HPDE6-E6E7 (cell line): Measurements from ENCODE around the gene MYB.

Source experiments
- DNase-seq: peaks from one replicate; pipeline ENCODE4 v3.0.0; 2011; ENCODE audit warnings: missing footprints; ENCODE audit errors: extremely low spot score

The MYB gene

DNA sequence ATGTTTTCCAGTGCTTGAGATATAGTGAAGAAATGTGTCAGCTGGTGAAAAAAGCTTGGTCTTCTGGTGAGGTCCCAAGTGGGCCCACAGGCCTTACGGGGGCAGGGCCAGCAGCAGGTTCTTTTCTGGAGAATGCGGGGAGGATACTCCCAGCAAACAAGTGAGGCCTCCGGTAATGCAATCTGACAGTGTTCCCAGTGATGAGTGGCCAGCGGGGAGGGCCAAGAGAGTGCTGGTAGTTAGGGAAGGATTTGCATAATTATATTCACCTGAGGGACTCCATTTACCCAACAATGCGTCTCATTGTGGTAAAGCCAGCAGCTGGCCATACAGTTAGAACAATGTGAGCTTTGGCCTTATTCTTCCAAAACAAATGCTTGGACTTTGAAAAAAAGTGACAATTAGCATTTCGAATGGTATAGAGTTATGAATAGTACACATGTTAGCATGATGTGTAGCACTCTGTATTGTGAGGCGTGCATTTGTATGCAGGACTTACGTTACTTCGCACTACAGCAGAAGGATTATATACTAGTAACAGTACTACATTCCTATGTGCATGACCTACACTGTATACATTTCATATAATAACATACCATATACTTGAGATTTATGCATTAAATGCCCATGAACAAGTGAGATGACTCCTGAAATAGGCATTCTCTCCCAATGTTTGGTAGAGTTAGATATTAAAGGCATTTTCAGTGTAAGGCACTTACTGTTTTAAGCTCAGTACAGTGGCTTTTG lies 69.8 kb downstream of the MYB start:
- DNase-seq = no peak

DNA sequence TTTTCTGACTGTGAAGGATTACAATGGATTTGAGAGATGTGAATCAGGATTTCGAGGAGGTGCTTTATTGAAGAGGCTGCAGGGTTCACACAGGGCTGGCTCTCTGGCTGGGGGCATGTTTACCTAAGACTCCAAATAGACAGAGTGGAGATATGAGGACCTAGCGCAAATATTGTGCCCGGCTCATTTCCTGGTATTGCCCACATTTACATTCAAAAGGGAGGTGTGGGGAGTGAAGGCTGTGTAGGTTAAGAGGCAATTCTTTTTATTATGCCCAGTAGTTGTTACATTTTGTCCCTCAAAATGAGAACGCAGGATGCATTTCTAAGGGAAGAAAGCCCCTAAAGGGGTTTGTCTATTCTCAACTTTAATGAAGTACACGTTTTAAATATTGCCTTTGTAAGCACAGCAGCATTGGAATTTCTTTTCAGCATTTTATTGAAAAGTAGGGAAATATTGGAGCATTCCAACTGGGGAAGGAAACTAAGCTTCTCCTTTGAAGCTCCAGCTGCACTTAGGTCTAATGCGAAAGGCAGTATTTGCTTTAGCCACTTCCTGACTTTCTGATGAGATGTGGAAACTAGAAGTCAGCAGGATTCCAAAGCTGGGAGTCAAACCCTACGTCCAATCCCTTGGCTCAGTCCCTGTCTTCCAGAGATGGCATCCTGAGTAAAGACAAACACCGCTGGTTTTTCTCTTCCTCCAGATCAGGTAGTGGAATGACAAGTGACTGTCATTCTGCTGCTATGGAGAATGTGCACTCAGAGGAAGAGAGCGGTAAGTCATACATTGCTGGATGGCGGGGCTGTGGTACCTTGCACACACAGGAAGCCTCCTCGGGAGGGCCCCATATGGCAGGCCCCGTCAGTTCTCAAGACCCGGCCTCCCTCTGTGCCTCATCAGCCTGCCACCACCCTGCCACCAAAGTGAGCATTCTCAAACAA lies 70.7 kb downstream of the MYB start:
- DNase-seq = no peak

DNA sequence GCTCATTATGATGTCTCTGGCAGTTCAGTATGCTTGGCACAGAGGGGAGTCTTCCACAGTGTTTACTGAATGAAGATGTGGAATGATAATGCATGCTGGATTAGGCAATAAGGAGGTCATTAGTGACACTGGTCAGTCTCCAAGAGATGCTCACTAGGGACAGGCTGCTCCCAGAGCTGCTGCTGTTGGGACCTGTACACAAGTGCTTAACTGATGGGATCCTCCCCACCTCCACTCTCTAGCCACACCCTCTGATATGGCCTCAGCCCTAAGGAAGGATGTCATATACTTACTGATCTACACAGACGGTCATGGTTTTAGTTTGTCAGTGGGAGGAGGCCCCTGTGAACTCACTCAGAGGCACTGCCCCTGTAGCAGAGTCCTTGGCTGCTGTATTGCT lies 73.4 kb downstream of the MYB start:
- DNase-seq = no peak

DNA sequence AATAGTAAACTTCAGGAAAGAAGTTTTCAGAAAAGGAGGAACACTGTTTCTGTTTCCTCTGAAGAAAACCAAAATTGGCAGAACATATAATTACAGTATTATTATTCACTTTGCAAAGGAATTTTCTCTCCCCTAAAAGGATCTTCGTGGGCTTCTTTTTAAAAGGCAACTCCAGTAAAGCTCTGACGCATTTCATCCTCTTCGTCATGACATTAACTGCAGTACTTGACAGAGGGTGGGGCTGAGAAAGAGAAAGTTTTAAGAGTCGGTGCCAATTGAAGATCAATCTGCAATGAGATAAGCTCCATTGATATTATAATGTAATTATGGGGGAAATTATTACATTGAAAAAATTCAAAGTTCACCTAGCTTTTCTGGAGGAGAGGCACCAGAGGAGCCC lies 75.8 kb downstream of the MYB start:
- no peak for DNase-seq

DNA sequence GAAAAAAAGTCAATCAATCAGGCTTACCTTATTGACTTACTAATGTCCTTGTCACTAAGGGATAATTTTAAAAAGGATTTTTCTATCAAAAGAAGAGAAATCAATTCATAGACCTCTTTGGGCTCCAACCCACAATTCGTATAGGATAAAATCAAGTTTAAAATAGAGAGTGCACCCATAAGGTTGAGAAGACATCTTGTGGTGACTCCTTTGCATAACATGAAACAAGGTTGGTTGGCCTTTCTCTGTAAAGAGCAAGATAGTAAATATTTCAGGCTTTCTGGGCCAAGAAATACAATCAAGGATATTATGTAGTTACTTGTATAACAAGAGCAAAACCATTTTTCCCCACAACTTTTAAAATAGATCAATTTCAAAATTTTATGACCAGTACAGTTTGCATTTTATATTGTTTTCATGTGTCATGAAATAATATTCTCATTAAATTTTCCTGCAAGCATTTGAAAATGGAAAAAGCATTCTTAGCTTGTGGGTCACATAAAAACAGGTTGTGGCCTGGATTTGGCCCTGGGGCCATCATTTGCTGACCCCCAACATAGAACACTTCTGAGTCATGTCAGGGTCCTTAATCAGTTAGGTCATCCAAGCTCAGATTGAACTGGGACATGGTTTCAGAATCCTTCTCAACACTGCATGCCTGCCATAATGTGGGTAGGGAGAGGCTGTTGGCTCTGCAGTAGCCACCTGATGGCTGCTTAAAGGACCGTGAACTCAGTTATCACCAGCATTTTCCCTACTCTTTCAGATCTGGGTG lies 76.7 kb downstream of the MYB start:
- DNase-seq = no peak

DNA sequence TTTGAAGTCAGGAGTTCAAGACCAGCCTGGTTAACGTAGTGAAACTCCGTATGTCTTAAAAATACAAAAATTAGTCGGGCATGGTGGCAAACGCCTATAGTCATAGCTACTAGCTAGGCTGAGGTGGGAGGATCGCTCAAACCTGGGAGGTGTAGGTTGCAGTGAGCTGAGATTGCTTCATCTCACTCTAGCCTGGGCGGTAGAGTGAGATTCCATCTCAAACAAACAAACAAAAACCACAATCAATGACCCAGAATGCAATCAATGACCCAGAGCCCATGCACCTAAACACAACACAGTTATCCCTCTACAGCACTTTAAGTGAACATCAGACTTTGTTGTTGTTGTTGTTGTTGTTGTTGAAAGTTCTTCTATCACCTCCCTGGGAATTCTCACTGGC lies 77.9 kb downstream of the MYB start:
- DNase-seq = no peak

DNA sequence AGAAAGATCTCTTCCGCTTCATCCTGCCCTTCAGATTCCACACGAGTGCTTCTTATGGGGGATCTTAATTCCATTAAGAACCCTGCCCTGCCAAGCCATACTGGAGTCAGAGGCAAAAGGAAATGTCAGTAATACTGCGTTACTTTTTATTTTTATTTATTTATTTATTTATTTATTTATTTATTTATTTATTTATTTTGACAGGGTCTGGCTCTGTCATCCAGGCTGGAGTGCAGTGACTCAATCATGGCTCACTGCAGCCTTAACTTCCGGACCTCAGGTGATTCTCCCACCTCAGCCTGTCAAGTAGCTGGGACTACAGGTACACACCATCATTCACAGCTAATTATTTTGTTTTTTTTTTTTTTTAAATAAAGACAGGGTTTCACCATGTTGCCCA lies 79.5 kb downstream of the MYB start:
- DNase-seq = no peak

DNA sequence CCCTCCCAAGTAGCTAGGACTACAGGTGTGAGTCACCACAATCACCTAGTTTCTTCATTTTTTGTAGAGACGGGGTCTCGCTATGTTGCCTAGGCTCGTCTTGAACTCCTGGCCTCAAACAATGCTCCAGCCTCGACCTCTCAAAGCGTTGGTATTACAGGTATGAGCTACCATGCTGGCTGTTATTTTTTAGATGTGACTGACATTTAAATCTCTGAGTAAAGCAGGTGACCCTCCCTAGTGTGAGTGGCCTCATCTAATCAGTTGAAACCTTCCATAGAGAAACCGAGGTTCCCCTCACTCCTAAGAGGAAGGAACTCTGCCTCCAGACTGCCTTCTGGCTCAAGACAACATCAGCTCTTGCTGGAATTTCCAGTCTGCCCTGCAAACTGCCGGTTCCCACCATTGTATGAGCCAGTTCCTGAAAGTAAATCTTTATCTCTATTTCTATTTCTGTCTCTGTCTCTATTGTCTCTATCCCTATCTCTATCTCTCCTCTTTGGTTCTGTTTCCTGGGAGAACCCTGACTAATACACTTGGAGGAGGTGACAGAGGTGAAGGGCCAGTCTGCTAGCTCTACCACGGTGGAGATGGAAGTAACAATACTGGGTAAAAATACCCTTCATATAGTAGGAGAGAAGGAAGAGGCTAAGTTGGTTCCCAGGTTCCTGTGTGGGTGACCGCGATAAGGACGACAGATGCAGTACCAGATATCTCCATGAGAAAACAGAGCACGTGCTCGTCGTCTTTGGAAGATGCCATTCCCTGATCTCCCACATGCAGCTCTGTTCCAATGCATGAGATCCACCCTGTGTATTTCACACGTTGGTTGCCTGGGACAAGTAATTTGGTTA lies 81.0 kb downstream of the MYB start:
- no peak for DNase-seq

DNA sequence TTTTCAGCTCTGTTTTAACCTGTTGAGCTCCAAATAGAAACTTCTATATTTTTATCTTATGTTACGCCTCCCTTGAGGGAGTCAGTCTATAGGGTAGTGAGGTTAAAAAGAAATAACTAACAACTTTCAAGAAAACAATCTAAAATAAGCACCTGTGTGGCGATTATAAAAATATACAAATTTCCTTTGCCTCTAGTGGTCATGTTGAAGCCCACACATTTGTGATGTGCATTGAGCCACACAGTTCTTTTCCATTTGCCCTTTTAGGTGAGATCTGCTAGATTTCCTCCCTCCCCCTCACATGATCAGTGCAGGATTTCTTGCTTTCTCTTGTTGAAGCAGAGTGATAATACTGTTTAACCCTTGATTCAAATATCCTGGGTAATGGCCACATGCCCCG lies 84.2 kb downstream of the MYB start:
- DNase-seq = no peak

DNA sequence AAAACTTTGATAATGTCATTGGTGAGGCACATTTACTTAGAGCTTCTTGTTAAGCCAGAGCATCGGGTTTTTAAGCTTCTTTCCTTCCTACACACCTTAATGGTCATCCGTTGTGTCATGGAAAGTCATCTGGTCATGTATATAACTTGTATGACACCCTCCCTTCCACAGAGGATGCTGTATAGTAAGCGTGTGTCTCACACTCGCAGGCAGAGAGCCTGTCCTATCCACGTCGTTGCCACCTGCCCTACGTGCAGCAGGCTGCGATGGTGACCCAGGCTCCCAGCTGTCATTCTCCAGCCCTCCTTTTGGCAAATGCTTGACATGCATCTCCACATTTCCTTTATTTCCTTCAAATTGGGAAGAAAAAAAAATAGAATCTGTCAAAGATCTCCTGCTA lies 85.6 kb downstream of the MYB start:
- no peak for DNase-seq

DNA sequence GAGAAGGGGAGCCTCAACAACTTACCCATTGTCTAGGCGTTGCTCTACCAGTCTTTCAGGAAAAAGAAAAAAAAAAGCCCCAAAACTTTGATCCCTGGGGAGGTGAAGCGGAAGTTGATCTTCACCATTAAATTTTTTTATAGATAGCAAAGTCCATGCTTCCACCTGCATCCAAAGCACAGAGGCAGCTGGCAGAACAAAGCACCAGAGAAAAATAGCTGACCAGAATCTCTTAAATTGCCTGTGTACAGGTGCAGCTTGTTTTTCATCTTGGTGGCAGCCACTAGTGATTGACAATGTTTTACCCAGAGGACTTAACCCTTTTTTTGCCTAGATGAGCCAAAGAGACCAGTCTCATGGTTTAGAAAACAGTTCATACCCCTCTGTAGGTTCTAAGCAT lies 86.0 kb downstream of the MYB start:
- no peak for DNase-seq

DNA sequence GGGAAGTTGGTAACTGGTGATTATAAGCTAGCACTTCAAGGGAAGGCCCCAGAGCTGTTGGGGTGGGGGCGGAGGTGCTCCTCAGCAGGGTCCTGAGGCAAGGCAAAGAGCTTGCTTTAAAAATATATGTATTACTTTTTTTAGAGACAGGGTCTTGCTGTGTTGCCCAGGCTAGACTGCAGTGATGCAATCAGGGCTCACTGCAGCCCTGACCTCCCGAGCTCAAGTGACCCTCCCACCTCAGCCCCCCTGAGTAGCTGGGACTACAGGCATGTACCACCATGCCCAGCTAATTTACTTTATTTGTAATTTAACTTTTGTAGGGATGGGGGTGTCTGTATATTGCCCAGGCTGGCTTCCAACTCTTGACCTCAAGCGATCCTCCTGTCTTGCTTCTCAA lies 87.2 kb downstream of the MYB start:
- no peak for DNase-seq

DNA sequence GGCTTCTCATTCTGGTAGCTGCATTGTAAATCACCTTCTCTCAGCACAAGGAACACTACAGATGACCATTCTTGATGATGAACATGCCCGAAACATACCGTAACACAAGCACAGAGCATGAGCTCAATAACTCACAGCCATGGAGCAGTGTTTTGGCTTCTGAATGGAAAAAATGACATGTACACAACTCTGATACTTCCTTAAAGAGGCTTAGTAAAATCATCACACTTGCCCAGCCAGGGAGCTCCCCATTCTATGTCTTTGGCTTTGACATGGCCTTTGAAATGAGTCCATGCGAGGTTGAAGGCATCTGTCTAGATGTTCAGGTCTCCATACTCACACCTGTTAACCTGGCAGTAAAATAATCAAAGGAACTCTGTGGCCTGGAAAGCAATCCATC lies 87.6 kb downstream of the MYB start:
- DNase-seq = no peak
